ENCODE data around the gene TRIM29. TPM values are rescaled to one million over a fixed set of nuclear protein-coding genes. Genes with fewer than 3 reads are reported as not detected.

The TRIM29 gene
- total RNA-seq, 1 experiment from 2014 or later = not detected

- no peak for DNase-seq (ENCODE audit: extremely low read depth, low read depth)
Observed at GRCh38 chr11:120124355-120124754, 13.6 kb downstream of the TRIM29 start.

- DNase-seq (ENCODE audit: extremely low read depth, low read depth) = no peak
Observed at GRCh38 chr11:120123946-120124345, 14.0 kb downstream of the TRIM29 start.

- no peak for DNase-seq (ENCODE audit: extremely low read depth, low read depth)
Observed at GRCh38 chr11:120122924-120123683, 14.8 kb downstream of the TRIM29 start.

- no peak for DNase-seq (ENCODE audit: extremely low read depth, low read depth)
Observed at GRCh38 chr11:120121914-120122473, 15.9 kb downstream of the TRIM29 start.

- no peak for DNase-seq (ENCODE audit: extremely low read depth, low read depth)
Observed at GRCh38 chr11:120121336-120121735, 16.6 kb downstream of the TRIM29 start.

- DNase-seq (ENCODE audit: extremely low read depth, low read depth) = no peak
Observed at GRCh38 chr11:120120805-120121335, 17.0 kb downstream of the TRIM29 start.

GRCh38 chr11:120119121-120119520 is 18.8 kb downstream of the TRIM29 start:
- DNase-seq (ENCODE audit: extremely low read depth, low read depth) = no peak

GRCh38 chr11:120117991-120118390 is 19.9 kb downstream of the TRIM29 start:
- DNase-seq (ENCODE audit: extremely low read depth, low read depth) = no peak

- no peak for DNase-seq (ENCODE audit: extremely low read depth, low read depth)
Observed at GRCh38 chr11:120116966-120117365, 20.9 kb downstream of the TRIM29 start.

GRCh38 chr11:120115272-120116000 is 22.5 kb downstream of the TRIM29 start:
- no peak for DNase-seq (ENCODE audit: extremely low read depth, low read depth)

- no peak for DNase-seq (ENCODE audit: extremely low read depth, low read depth)
Observed at GRCh38 chr11:120112174-120112796, 25.6 kb downstream of the TRIM29 start.

GRCh38 chr11:120109531-120109930 is 28.4 kb downstream of the TRIM29 start:
- no peak for DNase-seq (ENCODE audit: extremely low read depth, low read depth)

- DNase-seq (ENCODE audit: extremely low read depth, low read depth) = no peak
Observed at GRCh38 chr11:120108785-120109168, 29.1 kb downstream of the TRIM29 start.

- DNase-seq (ENCODE audit: extremely low read depth, low read depth) = peak; percentile 27
Observed at GRCh38 chr11:120108154-120108784, 29.6 kb downstream of the TRIM29 start.

GRCh38 chr11:120107692-120108091 is 30.2 kb downstream of the TRIM29 start:
- no peak for DNase-seq (ENCODE audit: extremely low read depth, low read depth)

GRCh38 chr11:120106354-120107150 is 31.4 kb downstream of the TRIM29 start:
- no peak for DNase-seq (ENCODE audit: extremely low read depth, low read depth)

- DNase-seq (ENCODE audit: extremely low read depth, low read depth) = no peak
Observed at GRCh38 chr11:120105576-120105975, 32.3 kb downstream of the TRIM29 start.

GRCh38 chr11:120104041-120104565 is 33.8 kb downstream of the TRIM29 start:
- DNase-seq (ENCODE audit: extremely low read depth, low read depth) = no peak

- no peak for DNase-seq (ENCODE audit: extremely low read depth, low read depth)
Observed at GRCh38 chr11:120102864-120103122, 35.1 kb downstream of the TRIM29 start.
